Fibroblast of lung (primary cell): ENCODE measurements around the gene RAG1.

ENCODE experiments used
- EZH2 ChIP-seq: IDR thresholded peaks from 2 replicates; pipeline ENCODE4 v1.5.1; 2012; ENCODE audit warnings: low read length, control low read depth, mild to moderate bottlenecking; ENCODE audit errors: missing control alignments
- TF ChIP-seq, protein P1 (sequence below), 2 donors: IDR thresholded peaks in 1 of 2; conservative IDR thresholded peaks in 1 of 2; 1 replicate in 1 of 2; 2 replicates in 1 of 2; pipeline ENCODE4 v1.5.1; 2011 to 2012; ENCODE audit warnings: low read length in 2 of 2, control low read depth in 1 of 2, inconsistent platforms in 1 of 2, low read depth in 1 of 2, mild to moderate bottlenecking in 1 of 2

DNA sequence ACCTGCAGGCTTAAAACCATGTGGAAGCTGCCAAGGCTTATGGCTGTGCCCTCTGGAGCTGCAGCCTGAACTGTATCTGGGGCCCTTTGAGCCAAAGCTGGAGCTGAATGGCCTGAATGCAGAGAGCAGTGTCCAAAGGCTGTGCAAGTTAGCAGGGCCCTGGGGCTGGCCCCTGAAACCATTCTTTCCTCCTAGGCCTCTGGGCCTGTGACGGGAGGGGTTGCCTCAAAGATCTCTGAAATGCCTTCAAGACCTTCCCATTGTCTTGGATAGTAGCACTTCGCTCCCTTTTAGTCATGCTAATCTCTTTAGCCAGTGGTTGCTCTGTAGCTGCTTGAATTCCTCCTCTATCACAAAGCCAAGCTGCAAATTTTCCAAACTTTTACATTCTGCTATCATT is 13.7 kb downstream of the RAG1 start:
- TF ChIP-seq, protein P1, sequence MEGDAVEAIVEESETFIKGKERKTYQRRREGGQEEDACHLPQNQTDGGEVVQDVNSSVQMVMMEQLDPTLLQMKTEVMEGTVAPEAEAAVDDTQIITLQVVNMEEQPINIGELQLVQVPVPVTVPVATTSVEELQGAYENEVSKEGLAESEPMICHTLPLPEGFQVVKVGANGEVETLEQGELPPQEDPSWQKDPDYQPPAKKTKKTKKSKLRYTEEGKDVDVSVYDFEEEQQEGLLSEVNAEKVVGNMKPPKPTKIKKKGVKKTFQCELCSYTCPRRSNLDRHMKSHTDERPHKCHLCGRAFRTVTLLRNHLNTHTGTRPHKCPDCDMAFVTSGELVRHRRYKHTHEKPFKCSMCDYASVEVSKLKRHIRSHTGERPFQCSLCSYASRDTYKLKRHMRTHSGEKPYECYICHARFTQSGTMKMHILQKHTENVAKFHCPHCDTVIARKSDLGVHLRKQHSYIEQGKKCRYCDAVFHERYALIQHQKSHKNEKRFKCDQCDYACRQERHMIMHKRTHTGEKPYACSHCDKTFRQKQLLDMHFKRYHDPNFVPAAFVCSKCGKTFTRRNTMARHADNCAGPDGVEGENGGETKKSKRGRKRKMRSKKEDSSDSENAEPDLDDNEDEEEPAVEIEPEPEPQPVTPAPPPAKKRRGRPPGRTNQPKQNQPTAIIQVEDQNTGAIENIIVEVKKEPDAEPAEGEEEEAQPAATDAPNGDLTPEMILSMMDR (conservative IDR thresholded peaks at IDR 0.05 in 1 of 2, IDR thresholded peaks at IDR 0.05 in 1 of 2; ENCODE audit: low read depth in 1 of 2, low read length in 2 of 2), result no peak
- TF ChIP-seq EZH2, result no peak
